HG03558 (cell line): ENCODE results near the gene CHD9NB.
"Not testable (repeated sequence)": the region's sequence is repeated elsewhere in the genome, so short reads cannot be mapped to it uniquely, and the experiment has no call there.

Experiments used
- ATAC-seq: cut with Tn5 transposase; IDR thresholded peaks from one replicate; pipeline ENCODE4 v1.9.1; 2021; ENCODE audit warnings: moderate number of reproducible peaks; ENCODE audit not compliant: unreplicated experiment; ENCODE audit errors: extremely low read depth

CHD9NB gene

GRCh38 chr16:53059672-53060071 is 7.0 kb upstream of the CHD9NB start:
- ATAC-seq, result no peak

DNA sequence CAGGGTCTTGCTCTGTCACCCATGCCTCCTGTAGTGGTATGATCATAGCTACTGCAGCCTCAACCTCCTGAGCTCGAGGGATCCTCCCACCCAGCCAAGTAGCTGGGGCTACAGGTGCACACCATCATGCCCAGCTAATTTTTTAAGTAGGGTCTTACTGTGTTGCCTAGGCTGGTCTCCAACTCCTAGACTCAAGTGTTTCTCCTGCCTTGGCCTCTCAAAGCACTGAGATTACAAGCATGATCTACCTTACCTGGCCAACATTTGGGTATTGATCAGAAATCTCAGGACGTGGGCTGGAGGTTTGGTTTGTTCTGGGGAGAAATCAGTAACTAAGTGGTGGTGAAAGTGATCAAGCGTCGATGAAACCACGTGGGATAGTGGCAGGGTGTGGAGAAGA is 6.2 kb upstream of the CHD9NB start:
- no peak for ATAC-seq

DNA sequence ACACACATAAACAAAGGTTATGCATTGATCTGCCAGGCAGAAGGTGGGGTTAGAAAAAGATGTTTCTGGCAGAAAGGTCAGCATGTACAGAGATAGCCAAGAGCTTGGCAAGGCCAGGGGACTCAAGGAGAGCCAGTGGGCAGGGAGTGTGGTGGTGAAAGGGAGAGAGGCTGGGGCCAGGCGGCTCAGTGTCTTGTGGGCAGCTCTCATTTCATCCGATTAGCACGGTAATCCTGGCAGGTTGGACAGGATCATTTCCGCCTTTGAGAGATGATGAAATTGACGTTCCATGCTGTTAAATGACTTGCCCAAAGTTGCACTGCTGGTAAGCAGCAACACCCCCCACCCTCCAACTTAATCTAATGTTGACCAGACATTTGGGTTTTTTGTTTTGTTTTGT is 5.7 kb upstream of the CHD9NB start:
- no peak for ATAC-seq

DNA sequence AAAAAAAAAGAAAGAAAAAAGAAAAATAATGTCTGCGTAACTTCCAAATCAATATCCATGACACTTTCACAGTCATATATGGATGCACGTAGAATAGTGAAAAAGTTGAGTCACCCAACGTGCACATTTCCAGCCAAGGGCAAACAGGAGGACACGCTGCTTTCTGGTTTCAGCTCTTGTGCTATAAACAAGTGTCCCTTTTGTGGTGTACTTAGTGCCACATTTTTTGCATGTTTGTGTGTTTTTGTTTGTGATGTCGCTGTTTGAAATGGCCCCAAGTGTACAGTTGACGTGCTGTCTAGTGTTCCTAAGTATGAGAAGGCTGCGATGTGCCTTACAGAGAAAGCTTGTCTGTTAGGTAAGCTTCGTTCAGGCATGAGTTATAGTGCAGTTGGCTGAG is 5.0 kb upstream of the CHD9NB start:
- ATAC-seq, result no peak

GRCh38 chr16:53056392-53056881 is 3.7 kb upstream of the CHD9NB start:
- no peak for ATAC-seq

GRCh38 chr16:53055541-53056391 is 3.1 kb upstream of the CHD9NB start:
- no peak for ATAC-seq

- ATAC-seq, result peak; percentile 52
These were observed 2.2 kb upstream of the CHD9NB start, which contains the start of gene CHD9 for GRCh38 chr16:53054670-53055485. CHD9 (plus strand) TSS chr16:53054991; CDS start chr16:53156090, 101,099 bp downstream.

DNA sequence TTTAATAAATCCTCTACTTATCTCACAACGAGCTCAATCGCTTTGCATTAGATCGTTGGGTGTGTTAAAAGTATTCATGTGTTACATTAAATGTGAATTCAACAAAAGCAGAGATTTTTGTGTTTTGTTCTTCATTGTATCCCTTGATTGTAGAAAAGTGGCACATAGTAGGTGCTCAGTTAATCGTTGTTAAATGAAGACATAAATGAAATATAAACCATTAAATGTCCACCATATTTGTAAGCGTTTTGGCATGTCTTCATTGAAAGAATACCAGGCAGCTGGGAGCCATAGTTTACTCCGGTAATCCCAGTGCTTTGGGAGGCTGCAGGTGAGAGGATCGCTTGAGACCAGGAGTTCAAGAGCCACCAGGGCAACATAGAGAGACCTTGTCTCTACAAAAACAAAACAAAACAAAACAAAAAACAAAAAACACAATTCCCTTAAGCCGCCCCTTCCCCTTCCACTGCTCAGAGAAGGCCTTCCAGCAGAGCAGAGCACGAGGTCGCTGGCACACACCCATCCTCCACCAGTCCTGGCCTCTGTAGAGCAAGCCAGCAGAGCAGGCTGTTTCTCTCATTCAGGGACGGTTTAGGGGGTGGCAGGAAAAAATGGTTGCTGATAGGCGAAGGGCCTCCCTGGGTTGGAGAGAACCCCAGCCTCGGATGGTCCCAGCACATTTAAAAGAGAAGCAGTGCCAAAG is 1.4 kb upstream of the CHD9NB start:
- peak; percentile 6 for ATAC-seq

DNA sequence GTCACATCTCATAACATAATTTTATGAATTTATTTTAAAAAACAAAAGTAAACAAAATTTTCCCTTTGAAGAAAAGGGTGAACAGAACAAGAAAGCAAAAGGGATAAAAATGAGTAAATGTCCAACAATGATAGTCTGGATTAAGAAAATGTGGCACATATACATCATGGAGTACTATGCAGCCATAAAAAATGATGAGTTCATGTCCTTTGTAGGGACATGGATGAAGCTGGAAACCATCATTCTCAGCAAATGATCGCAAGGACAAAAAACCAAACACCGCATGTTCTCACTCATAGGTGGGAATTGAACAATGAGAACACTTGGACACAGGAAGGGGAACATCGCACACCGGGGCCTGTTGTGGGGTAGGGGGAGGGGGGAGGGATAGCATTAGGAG is 1.4 kb downstream of the CHD9NB start:
- not testable (repeated sequence) for ATAC-seq

GRCh38 chr16:53048139-53048915 is 4.4 kb downstream of the CHD9NB start:
- ATAC-seq, result no peak

DNA sequence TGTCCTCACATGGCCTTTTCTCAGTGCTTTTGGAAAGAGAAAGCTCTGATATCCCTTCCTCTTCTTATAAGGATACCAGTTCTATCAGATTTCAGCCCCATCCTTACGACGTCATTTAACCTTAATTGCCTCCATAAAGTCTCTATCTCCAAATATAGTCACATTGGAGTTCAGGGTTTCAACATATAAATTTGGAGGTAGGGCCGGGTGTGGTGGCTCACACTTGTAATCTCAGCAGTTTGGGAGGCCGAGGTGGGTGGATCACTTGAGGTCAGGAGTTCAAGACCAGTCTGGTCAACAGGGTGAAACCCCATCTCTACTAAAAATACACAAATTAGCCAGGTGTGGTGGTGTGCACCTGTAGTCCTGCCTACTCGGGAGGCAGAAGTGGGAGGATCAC is 5.2 kb downstream of the CHD9NB start:
- ATAC-seq, result not testable (repeated sequence)

GRCh38 chr16:53045341-53046220 is 7.1 kb downstream of the CHD9NB start:
- ATAC-seq, result no peak

DNA sequence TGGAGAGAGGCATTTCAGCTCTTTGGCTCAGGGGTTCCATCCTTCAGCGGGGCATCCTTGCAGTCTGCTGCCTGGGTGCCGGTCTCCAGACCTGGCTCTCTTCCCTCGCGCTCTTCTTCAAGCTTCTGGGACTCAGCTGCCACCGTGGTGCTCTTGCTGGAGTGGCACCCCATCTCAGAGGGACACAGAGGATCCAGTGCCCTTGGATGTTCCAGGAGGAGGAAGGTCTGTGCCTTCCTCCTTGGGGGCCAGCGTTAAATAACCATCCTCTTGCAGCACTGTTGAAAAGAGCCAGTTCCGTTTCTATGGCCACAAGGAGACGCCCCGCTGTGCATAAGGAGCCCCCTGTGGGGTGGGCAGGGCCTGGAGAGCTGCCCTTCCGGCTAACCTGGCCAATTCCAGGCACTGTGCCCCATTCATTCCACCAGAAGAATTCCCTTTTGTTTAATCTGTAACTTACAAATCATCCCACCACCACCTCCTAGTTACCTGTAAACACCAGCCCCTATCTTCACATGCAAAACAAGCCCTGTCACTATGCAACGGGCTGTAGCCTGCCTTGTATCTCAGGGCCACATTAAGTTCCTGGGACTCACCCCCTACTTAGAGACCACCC is 8.6 kb downstream of the CHD9NB start:
- ATAC-seq, result no peak

DNA sequence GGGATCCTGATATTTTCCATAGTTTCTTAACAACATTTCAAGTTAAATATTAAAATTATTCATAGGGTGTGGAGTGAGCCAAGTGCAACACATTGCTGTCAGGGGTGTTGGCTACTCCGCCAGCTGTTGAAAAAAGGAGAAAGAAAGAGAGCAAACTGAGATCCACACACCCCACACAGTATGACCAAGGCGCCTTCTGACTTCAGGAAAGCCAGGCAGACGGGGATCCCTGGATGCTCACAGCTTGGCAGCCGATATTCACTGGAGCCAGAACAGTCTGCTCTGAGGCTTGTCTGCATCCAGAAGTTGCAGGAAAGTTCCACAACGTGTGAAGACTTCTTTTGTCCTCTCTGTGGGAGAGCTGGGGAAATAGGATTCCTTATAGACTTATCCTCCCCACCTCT is 9.3 kb downstream of the CHD9NB start:
- no peak for ATAC-seq

DNA sequence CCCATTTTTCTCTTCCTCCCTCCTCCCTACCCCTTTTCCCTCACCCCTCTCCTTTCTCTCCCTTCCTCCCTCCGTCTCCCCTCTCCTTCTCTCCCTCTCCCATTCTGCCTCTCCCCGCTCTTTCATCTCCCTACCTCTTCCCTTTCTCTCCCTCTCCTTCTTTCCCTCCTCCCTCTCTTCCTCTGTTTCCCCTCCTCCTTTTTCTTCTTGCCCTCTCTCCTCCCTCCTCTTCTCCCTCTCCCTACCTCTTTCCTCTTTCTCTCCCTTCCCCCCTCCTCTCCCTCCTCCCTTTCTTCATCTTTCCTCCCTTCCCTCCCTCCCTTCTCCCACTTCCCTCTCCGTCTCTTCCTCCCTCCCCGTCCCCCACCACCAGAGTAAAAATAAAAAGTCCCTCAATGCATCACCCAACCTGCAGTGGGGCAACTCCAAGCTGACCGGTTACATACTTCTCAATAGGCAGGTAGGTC is 10.4 kb downstream of the CHD9NB start:
- no peak for ATAC-seq

DNA sequence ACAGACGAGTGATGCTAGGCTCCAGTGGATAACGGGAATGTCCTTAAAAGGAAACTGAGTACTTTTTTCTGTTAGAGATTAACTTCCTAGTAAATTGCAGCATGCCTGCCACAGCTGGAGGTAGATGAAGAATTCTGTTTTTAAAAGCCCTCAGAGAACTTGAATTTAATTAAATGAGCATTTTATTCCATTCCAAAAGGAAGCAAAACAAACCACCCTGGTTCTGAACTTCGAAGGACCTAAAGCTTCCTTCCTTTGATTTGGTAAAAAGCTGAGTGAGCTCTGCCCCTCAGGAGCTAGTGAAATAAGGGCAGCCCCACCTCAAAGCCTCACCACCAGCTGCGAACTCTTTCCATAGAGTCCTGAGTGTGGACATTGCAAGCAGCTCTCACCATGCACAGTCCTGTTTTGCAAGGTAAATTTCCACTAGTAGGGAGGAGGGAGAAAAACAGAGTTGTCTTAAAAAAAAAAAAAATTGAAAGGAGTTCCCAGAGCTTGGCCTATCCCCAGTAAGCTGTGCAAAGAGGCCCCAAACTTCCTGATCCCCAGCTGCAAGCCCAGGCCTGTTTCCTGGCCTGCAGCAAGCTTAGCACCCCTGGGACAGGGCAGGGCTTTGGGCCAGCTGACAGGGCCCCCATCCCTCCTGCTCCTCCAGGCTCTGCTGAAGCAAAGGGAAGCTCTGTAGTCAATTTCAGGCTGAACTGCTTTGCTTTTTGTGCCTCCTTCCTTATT is 11.2 kb downstream of the CHD9NB start:
- peak; percentile 73 for ATAC-seq

- ATAC-seq, result no peak
These were observed 11.9 kb downstream of the CHD9NB start for GRCh38 chr16:53040788-53041187.

DNA sequence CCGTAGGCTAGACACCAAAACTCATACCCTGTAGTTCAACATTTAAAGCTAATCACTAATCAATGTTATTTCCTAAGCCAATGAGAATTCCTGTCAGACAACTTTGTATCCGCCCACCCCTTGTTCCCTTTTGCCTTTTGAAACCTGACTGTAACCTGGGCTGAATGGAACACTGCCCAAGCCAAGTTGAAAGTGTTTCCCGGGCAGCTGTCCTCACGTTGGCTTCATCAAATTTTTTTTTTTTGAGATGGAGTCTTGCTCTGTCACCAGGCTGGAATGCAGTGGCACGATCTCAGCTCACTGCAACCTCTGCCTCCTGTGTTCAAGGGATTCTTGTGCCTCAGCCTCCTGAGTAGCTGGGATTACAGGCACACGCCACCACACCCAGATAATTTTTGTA is 16.0 kb downstream of the CHD9NB start:
- not testable (repeated sequence) for ATAC-seq
